Islet precursor cell (in vitro differentiated cells): ENCODE data around the gene C18orf63.

Experiments
- DNase-seq: peaks from one replicate; pipeline ENCODE4 v3.0.0-alpha.2; 2018

C18orf63 gene

DNA sequence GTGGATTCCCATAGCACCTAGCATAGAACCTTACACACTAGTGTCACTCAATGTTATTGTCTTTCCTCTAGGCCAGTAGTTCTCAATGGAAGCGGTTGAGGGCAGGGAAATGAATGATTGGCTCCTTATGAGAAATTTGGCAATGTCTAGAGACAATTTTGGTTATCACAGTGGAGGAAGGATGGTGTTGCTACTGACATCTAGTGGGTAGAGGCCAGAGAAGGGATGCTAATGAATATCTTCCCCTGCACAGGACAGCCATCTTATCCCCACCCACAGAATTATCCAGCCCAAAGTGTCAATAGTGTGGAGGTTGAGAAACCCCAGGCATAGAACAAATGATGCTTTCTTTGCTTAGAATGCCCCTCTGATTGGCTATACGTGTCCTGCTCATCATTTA is 15.8 kb downstream of the C18orf63 start:
- no peak for DNase-seq

GRCh38 chr18:74333091-74333490 is 17.5 kb downstream of the C18orf63 start:
- DNase-seq: no peak

- no peak for DNase-seq
Observed at GRCh38 chr18:74334242-74334893, 18.7 kb downstream of the C18orf63 start.

DNA sequence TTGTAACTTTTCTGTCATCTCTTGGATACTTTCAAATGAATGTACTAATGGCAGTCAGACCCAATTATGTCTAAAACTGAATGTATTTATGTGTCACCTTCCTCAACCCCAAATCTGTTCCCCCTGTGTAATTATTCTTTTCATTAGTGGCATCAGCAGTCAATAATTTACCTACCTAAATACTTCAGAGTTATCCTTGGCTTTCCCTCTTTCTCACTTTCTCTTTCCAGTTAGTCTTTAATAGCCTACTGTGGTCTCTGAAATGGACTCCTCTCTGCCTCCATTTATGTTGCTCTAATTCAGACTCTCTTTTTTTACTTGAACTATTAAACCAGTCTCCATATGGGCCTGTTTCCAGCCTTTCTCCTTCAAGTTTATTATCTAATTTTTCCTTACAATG is 21.0 kb downstream of the C18orf63 start:
- DNase-seq: no peak

- DNase-seq: no peak
Observed at GRCh38 chr18:74337155-74337911, 21.7 kb downstream of the C18orf63 start.

- no peak for DNase-seq
Observed at GRCh38 chr18:74337912-74338309, 22.3 kb downstream of the C18orf63 start.

GRCh38 chr18:74342416-74343043 is 26.9 kb downstream of the C18orf63 start:
- no peak for DNase-seq

DNA sequence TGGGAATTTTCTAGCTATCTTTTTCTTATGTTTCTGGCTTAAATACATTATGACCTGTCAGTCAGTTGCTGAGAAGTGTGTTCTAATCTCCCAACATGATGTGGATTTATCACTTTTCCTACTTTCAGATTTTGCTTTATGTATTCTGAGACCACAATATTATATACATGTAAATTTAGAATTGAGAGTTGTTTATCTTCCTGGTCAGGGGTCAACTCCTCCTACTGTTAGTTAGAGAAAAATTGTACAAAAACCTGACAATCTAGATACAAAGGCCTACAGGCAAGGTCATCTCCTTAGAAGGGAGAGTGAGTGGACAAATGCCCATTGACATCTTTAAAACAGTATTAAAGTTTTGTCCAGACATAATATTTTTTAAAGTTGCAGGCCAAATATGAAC is 30.6 kb downstream of the C18orf63 start:
- no peak for DNase-seq

DNA sequence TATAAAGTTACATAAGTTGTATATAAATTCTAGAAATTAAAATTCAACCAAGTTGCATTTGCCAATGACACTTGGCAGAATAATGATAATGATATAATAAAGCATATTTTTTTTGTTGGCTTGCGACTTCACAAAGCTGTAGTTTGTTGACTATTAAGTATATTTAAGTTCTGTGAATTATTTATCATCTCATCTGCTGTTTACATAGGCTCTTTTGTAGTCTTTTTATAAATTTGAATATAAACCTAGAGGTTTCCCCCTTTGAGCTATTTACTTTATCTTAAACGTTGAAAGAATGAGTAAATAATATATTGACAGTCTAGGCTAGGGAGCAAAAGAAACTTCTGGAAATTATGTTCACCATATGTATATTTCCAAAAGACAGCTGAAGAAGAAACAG is 32.9 kb downstream of the C18orf63 start:
- no peak for DNase-seq

- no peak for DNase-seq
Observed at GRCh38 chr18:74351354-74351753, 35.7 kb downstream of the C18orf63 start.

- peak; percentile 85 for DNase-seq
Observed at GRCh38 chr18:74353169-74353775, 37.6 kb downstream of the C18orf63 start.

DNA sequence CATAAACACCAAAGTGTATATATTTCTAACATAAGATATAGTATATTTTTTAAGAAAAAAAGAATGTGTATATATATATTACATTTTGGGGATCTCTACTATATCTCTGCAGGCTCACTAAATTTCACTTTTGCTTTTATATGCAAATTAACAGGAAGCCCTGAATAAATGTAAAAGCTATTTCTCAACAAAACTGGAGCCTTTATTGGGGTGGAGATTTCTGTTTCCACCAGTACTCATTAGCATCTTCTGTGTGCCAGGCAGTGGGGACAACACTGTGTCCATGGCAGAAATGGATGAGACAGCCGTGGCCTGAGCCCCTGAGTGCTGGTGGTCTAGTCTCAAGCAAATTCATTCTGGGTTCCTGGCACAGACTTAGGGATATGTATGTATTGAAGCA is 41.3 kb downstream of the C18orf63 start:
- no peak for DNase-seq

DNA sequence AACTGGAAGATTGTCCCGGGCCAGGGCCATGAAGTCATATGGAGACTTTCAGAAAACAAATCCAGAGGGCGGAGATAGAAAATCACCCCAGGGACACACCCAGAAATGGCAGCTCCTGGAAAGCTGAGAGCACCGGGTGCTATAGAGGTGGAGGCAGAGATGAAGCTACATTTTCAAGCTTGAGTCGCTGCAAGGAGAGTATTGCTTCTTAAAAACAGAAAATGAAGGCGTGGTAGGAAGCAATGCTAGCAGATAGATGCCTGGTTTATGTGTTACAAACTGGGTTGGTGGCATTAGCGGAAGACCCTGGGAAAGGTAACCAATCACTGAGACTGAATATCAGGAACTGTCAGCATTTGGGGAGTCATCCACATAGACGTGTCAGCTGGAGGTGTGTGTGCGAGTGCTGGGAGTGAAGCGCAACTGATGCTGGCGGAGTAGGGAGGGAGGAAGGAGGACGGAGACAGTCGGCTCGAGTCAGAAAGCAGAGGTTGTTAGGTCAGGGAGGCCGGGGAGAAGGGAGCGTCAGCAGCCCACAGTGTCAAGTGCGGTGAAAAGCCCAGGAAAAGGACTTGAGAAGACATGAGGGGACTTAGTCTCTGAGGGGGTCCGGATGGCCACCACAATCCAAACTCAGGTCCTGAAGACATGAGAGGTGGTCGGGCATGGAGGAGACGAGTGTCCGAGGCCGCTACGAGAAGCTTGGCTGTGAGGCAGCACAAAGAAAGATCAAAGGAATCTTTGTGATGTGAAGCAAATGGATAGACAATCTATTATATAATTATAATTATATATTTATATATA is 45.4 kb downstream of the C18orf63 start:
- DNase-seq: no peak

GRCh38 chr18:74367905-74368304 is 52.3 kb downstream of the C18orf63 start:
- no peak for DNase-seq

- DNase-seq: no peak
Observed at GRCh38 chr18:74368901-74369705, 53.5 kb downstream of the C18orf63 start.

GRCh38 chr18:74370115-74370514 is 54.5 kb downstream of the C18orf63 start:
- DNase-seq: no peak

DNA sequence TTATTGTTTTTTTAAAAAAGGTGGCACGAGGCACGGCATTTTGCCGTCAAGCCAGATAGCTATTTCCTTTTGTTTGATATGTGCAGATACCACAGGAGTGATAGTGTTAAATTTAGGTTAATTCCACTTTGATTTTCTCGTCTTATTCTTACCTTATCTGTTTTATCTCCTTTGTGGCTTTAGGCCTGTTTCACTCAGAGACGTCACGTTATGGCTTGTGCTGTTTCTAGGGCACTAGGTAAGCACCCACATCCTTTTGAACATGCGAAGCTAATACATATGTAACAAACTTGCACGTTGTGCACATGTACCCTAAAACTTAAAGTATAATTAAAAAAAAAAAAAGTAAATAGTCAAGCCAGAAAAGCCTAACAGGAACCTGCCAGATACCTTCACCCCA is 57.8 kb downstream of the C18orf63 start:
- no peak for DNase-seq

GRCh38 chr18:74375999-74376398 is 60.4 kb downstream of the C18orf63 start:
- DNase-seq: no peak

- no peak for DNase-seq
Observed at GRCh38 chr18:74376523-74376922, 60.9 kb downstream of the C18orf63 start.

- no peak for DNase-seq
Observed at GRCh38 chr18:74377776-74378175, 62.1 kb downstream of the C18orf63 start.

DNA sequence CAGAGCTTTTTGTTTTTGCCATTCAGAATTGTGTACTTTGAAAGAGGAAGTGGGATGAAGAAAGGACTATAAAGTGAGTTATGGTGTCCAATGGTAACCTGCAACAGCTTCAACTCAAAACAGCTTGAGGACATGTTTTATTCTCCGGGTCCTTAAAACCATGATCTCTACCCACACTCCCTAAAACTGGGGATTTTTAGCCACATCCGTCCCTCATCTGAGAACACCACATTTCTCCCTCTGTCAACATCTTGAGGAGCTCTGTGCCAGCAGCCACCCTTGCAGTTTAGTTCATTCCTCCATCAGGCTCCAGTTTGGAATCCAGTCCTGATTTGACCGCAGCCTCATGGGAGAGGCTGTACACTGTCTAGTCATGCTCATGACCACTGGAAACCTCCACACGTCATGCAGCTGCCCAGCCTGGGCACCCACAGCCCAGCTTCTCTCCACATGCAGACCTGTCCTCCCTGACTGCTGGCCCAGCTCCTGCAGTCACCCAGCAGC is 62.6 kb downstream of the C18orf63 start:
- DNase-seq: no peak

- peak; percentile 20 for DNase-seq
Observed at GRCh38 chr18:74380916-74381315, 65.3 kb downstream of the C18orf63 start.
